Right lobe of liver (tissue), 4 donors: ENCODE results near the gene TSPAN5.

Source experiments
- CTCF ChIP-seq, 4 donors: fragments of 200-600 bp in 3 of 4; fragments of 450-650 bp in 1 of 4; IDR thresholded peaks; one replicate each; pipeline versions ENCODE4 v1.5.1 to v1.8.0; 2016 to 2022; ENCODE audit warnings: antibody characterized with exemption in 4 of 4, mild to moderate bottlenecking in 2 of 4
- POLR2A ChIP-seq: fragments of 450-650 bp; IDR thresholded peaks from one replicate; pipeline ENCODE4 v1.6.1; 2017; ENCODE audit warnings: antibody characterized with exemption, mild to moderate bottlenecking
- donor health status: DM: no; HTN: no; CAD: no.
- donor health status: DM: no; HTN: no; CAD: no.
- donor health status: DM: no; HTN: yes; CAD: no.

- no peak for TF ChIP-seq CTCF (IDR thresholded peaks at IDR 0.05)
- TF ChIP-seq POLR2A = no peak
Measured at GRCh38 chr4:98630737-98631454, 27.5 kb downstream of the TSPAN5 start.
